Right ventricle myocardium inferior (tissue), 1 donor: Measurements from ENCODE around the gene KCNQ2. TPM values are rescaled to one million over a fixed set of nuclear protein-coding genes. Genes with fewer than 3 reads are reported as not detected.
"Not testable (repeated sequence)": the region's sequence is repeated elsewhere in the genome, so short reads cannot be mapped to it uniquely, and the experiment has no call there.

Source experiments
- ATAC-seq: fragments of 200-7000 bp; cut with Tn5 transposase; one replicate; pipeline ENCODE4 v1.9.1; 2020; ENCODE audit warnings: mild to moderate bottlenecking, moderate library complexity
- DNase-seq: peaks from one replicate; pipeline ENCODE4 v3.0.0; 2021; ENCODE audit errors: missing footprints
- intact Hi-C: fragments of 100-400 bp; cut with DNase I; formaldehyde crosslinking; loops from one replicate; pipeline ENCODE4 v1.11.0; 2022
- long read RNA-seq: library from polyadenylated mRNA; unstranded; transcript quantifications from one replicate; pipeline ENCODE4 v2.0.0, GENCODE V29; 2021
- total RNA-seq: library from RNA; stranded (reverse); fragmentation: NEBNext Ultra II Directional; extraction: Animal tissue kit (Norgen Biotek cat#: 25700); gene quantifications from one replicate; pipeline ENCODE4 v1.2.1, GENCODE V29; 2021
- donor health status: DM: no; HTN: yes; CAD: no; lungs with severe emphysema.

Gene KCNQ2
- total RNA-seq, result 1.8 TPM
- long read RNA-seq, partial matches to known transcripts, result 2 of 2 reads
- long read RNA-seq, other reads (novel, unspliced or antisense), result 0 of 2 reads

- ATAC-seq (no peak), DNase-seq (no peak)
- intact Hi-C loops, result no loop called here
Observed at GRCh38 chr20:63471981-63472831, at the start of gene KCNQ2. Gene KCNQ2 (minus strand): TSS chr20:63472655. CDS start chr20:63472463, 192 bp downstream.

- ATAC-seq (no peak), DNase-seq (no peak)
- intact Hi-C loops, result loop anchor here (2.0 kb wide), 1 partner anchor 79 kb away; no protein-coding TSS in a partner anchor
Observed at GRCh38 chr20:63521602-63522001, 49.1 kb upstream of the KCNQ2 start.

GRCh38 chr20:63520934-63521601, 48.6 kb upstream of the KCNQ2 start:
- peak; percentile 56 for ATAC-seq
- peak; percentile 88 for DNase-seq
- intact Hi-C loops, result loop anchor here (1.0 to 2.0 kb wide), 2 partner anchors 25 to 78 kb away; no protein-coding TSS in a partner anchor

GRCh38 chr20:63520504-63520933, 48.1 kb upstream of the KCNQ2 start, which contains the start of gene PPDPF:
Gene PPDPF (plus strand): TSS chr20:63520765. CDS start chr20:63521309, 544 bp downstream.
- intact Hi-C loops, result loop anchor here (1.0 to 2.0 kb wide), 2 partner anchors 24 to 78 kb away; no protein-coding TSS in a partner anchor
- DNase-seq (peak; percentile 95), ATAC-seq (peak; percentile 93)

- intact Hi-C loops, result loop anchor here (1.0 to 2.0 kb wide), 2 partner anchors 24 to 77 kb away; no protein-coding TSS in a partner anchor
- DNase-seq (peak; percentile 81), ATAC-seq (peak; percentile 71)
Observed at GRCh38 chr20:63519668-63520503, 47.4 kb upstream of the KCNQ2 start.

- intact Hi-C loops, result no loop called here
- ATAC-seq, result no peak
- peak; percentile 62 for DNase-seq
Observed at GRCh38 chr20:63518946-63519667, 46.7 kb upstream of the KCNQ2 start.

GRCh38 chr20:63518351-63518861, 46.0 kb upstream of the KCNQ2 start:
- intact Hi-C loops, result no loop called here
- DNase-seq (peak; percentile 66), ATAC-seq (no peak)

- intact Hi-C loops, result no loop called here
- no peak for ATAC-seq
- DNase-seq, result peak; percentile 63
Observed at GRCh38 chr20:63517376-63518309, 45.2 kb upstream of the KCNQ2 start.

GRCh38 chr20:63514520-63514919, 42.1 kb upstream of the KCNQ2 start:
- ATAC-seq, DNase-seq, intact Hi-C loops: not testable (repeated sequence)

GRCh38 chr20:63513207-63513606, 40.8 kb upstream of the KCNQ2 start:
- ATAC-seq (no peak), DNase-seq (no peak)
- intact Hi-C loops, result no loop called here

GRCh38 chr20:63509088-63509564, 36.7 kb upstream of the KCNQ2 start:
- ATAC-seq (peak; percentile 51), DNase-seq (no peak)
- intact Hi-C loops, result no loop called here

GRCh38 chr20:63508072-63508768, 35.8 kb upstream of the KCNQ2 start:
- intact Hi-C loops, result no loop called here
- peak; percentile 40 for DNase-seq
- ATAC-seq, result no peak

- ATAC-seq (no peak), DNase-seq (peak; percentile 27)
- intact Hi-C loops, result no loop called here
Observed at GRCh38 chr20:63507083-63507743, 34.8 kb upstream of the KCNQ2 start.

GRCh38 chr20:63505723-63506122, 33.3 kb upstream of the KCNQ2 start:
- intact Hi-C loops, result no loop called here
- ATAC-seq, result no peak
- DNase-seq, result peak; percentile 21

- peak; percentile 53 for DNase-seq
- ATAC-seq, result no peak
- intact Hi-C loops, result no loop called here
Observed at GRCh38 chr20:63505281-63505680, 32.8 kb upstream of the KCNQ2 start.
